Left ventricle myocardium inferior (tissue), 1 donor: ENCODE results near the gene VPS54. TPM values are rescaled to one million over a fixed set of nuclear protein-coding genes. Genes with fewer than 3 reads are reported as not detected.
"Not testable (repeated sequence)": the region's sequence is repeated elsewhere in the genome, so short reads cannot be mapped to it uniquely, and the experiment has no call there.

ENCODE experiments used
- DNase-seq: peaks from one replicate; pipeline ENCODE4 v3.0.0-alpha.2; 2020
- H3K27ac ChIP-seq: fragments of 200-600 bp; replicated peaks from 2 replicates; pipeline ENCODE4 v1.8.0; 2021
- H3K27me3 ChIP-seq: fragments of 200-600 bp; 2 replicates; pipeline ENCODE4 v1.8.0; 2021; ENCODE audit warnings: low read depth
- H3K36me3 ChIP-seq: fragments of 200-600 bp; 2 replicates; pipeline ENCODE4 v1.8.0; 2021
- H3K4me1 ChIP-seq: fragments of 200-600 bp; 2 replicates; pipeline ENCODE4 v1.8.0; 2021
- H3K4me3 ChIP-seq: fragments of 200-600 bp; 2 replicates; pipeline ENCODE4 v1.8.0; 2021; ENCODE audit warnings: mild to moderate bottlenecking, moderate library complexity
- H3K9me3 ChIP-seq: fragments of 200-600 bp; replicated peaks from 2 replicates; pipeline ENCODE4 v1.8.0; 2021
- CTCF ChIP-seq: fragments of 200-600 bp; IDR thresholded peaks from 2 replicates; pipeline ENCODE4 v1.8.0; 2021; ENCODE audit warnings: antibody characterized with exemption, mild to moderate bottlenecking, borderline replicate concordance
- intact Hi-C: fragments of 100-400 bp; cut with micrococcal nuclease; formaldehyde crosslinking; loops from one replicate; pipeline ENCODE4 v1.11.0; 2022
- total RNA-seq: library from RNA; stranded (reverse); fragmentation: NEBNext Ultra II Directional; extraction: Animal tissue kit (Norgen Biotek cat#: 25700); gene quantifications from one replicate; pipeline ENCODE4 v1.2.1, GENCODE V29; 2021
- donor health status: DM: no; HTN: yes; CAD: no; lungs with severe emphysema.

The VPS54 gene
- total RNA-seq, 1 donor from 2014 or later: 9.9 TPM

DNA sequence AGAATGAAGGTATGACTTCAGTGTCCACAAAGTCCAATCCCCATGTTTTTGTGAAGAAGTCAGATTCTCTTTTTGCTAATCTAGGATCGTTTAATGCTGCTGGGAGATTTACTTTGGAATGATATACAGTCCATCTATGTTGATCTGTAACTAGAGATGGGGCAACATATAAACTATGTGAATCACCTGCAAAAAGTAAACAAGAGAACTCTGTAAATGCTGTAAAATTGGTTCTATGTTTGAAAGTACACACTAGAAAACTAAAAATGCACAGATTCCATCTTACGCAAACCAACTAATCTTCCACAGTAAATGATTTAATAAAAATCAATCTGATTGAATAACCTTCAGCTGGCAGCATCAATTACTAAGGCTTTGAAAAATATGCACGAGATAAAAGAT lies 37.5 kb downstream of the VPS54 start:
- DNase-seq: no peak
- Histone ChIP-seq H3K27me3 (no peaks in the 10 kb centered on the region), H3K9me3 (no peaks in the 10 kb centered on the region), H3K4me3 (no peak overlapping the region), H3K36me3 (peaks cover 44% of the 10 kb centered on the region), H3K4me1 (peaks cover 19% of the 10 kb centered on the region), H3K27ac (no peak overlapping the region)
- intact Hi-C loops: no loop called here
- TF ChIP-seq CTCF: no peak

- Histone ChIP-seq H3K4me3 (no peak overlapping the region), H3K4me1 (peaks cover 10% of the 10 kb centered on the region), H3K27ac (no peak overlapping the region), H3K9me3 (no peaks in the 10 kb centered on the region), H3K27me3 (no peaks in the 10 kb centered on the region), H3K36me3 (peaks cover 50% of the 10 kb centered on the region)
- no peak for TF ChIP-seq CTCF
- intact Hi-C loops: no loop called here
- no peak for DNase-seq
Measured at GRCh38 chr2:63980794-63981193, 38.4 kb downstream of the VPS54 start.

- no peak overlapping the region for H3K4me3 ChIP-seq
- no peak for DNase-seq
- TF ChIP-seq CTCF: no peak
- no peaks in the 10 kb centered on the region for H3K9me3 ChIP-seq
- no peak overlapping the region for H3K27ac ChIP-seq
- peaks cover 51% of the 10 kb centered on the region for H3K36me3 ChIP-seq
- H3K4me1 ChIP-seq: no peaks in the 10 kb centered on the region
- intact Hi-C loops: no loop called here
- H3K27me3 ChIP-seq: no peaks in the 10 kb centered on the region
Measured at GRCh38 chr2:63977904-63978303, 41.3 kb downstream of the VPS54 start.

DNA sequence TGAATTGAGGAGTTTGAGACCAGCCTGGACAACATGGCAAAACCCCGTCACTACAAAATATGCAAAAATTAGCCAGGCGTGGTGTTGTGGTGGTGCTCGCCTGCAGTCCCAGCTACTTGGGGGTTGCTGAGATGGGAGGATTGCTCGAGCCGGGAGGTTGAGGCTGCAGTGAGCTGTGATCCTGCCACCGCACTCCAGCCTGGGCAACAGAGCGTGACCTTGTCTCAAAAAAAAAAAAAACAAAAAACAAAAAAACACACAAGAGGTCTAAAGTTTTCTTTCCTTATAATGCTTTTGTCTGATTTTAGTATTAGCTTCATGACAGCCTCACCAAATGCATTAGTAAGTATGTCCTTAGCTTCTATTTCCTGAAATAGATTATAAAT lies 43.1 kb downstream of the VPS54 start:
- no peaks in the 10 kb centered on the region for H3K9me3 ChIP-seq
- H3K36me3 ChIP-seq: peaks cover 60% of the 10 kb centered on the region
- TF ChIP-seq CTCF: no peak
- no peak overlapping the region for H3K27ac ChIP-seq
- intact Hi-C loops: no loop called here
- H3K27me3 ChIP-seq: no peaks in the 10 kb centered on the region
- no peak overlapping the region for H3K4me3 ChIP-seq
- H3K4me1 ChIP-seq: no peaks in the 10 kb centered on the region
- DNase-seq: no peak

DNA sequence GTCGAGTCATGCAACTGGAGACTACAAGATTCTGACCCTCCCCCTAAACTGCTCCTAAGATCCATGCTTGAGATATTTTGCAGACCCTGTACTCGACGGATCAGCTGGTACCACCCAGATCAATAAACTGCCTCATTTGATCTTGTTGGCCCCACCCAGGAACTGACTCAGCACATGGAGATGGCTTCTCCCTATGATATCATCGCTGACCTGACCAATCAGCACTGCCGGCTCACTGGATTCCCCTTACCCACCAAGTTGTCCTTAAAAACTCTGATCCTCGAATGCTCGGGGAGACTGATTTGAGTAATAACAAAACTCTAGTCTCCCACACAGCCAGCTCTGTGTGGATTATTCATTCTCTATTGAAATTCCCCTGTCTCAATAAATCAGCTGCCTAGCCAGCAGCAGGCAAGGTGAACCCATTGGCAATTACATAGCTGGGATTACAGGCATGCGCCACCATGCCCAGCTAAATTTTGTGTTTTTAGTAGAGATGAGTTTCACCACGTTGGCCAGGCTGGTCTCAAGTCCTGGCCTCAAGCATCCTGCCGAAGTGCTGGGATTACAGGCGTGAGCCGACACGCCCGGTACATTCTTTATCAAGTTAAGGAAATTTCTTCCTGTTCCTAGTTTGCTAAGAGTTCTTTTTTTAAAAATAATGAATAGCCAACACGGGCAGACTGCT lies 43.6 kb downstream of the VPS54 start:
- Histone ChIP-seq H3K27ac (no peak overlapping the region), H3K4me3 (no peak overlapping the region), H3K36me3 (peaks cover 60% of the 10 kb centered on the region), H3K27me3 (no peaks in the 10 kb centered on the region), H3K9me3 (no peaks in the 10 kb centered on the region), H3K4me1 (no peaks in the 10 kb centered on the region)
- no peak for TF ChIP-seq CTCF
- intact Hi-C loops: no loop called here
- DNase-seq: no peak

GRCh38 chr2:63975036-63975435 lies 44.2 kb downstream of the VPS54 start:
- not testable (repeated sequence) for H3K9me3 ChIP-seq
- peaks cover 57% of the 10 kb centered on the region for H3K36me3 ChIP-seq

More at GRCh38 chr2:63975036-63975435, 44.2 kb downstream of the VPS54 start:
- H3K4me3 ChIP-seq, DNase-seq, H3K4me1 ChIP-seq, H3K27me3 ChIP-seq, H3K27ac ChIP-seq, intact Hi-C loops: not testable (repeated sequence)
